ENCODE data around the gene ADK.

DNA sequence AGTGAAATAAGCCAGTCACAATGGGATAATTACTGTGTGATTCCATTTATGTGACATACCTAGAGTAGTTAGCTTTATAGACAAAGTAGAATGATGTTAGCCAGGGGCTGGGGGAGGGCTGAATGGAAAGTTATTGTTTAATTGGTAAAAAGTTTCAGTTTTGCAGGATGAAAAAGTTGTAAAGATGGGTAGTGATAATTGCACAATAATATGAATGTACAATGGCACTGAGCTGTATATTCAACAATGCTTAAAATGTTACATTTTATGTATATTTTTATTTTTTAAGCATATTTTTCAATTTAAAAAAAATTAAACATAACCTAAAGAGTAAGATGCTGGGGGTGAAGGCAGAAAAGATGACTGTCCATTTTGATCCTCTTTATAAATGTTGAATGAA, 459.3 kb downstream of the ADK start:
- TF ChIP-seq, protein P1, sequence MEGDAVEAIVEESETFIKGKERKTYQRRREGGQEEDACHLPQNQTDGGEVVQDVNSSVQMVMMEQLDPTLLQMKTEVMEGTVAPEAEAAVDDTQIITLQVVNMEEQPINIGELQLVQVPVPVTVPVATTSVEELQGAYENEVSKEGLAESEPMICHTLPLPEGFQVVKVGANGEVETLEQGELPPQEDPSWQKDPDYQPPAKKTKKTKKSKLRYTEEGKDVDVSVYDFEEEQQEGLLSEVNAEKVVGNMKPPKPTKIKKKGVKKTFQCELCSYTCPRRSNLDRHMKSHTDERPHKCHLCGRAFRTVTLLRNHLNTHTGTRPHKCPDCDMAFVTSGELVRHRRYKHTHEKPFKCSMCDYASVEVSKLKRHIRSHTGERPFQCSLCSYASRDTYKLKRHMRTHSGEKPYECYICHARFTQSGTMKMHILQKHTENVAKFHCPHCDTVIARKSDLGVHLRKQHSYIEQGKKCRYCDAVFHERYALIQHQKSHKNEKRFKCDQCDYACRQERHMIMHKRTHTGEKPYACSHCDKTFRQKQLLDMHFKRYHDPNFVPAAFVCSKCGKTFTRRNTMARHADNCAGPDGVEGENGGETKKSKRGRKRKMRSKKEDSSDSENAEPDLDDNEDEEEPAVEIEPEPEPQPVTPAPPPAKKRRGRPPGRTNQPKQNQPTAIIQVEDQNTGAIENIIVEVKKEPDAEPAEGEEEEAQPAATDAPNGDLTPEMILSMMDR (IDR thresholded peaks at IDR 0.05; ENCODE audit: extremely low read depth in 1 of 2, insufficient read depth in 1 of 2, low read depth in 1 of 2, low read length in 2 of 2) = no peak
- TF ChIP-seq POLR2A (IDR thresholded peaks at IDR 0.05; ENCODE audit: low read depth, low read length) (no peak), JUN (IDR thresholded peaks at IDR 0.05; ENCODE audit: borderline replicate concordance, insufficient read depth, insufficient read length, low read depth) (no peak), EZH2 (IDR thresholded peaks at IDR 0.05; ENCODE audit: borderline replicate concordance, low read depth, low read length, severe bottlenecking) (no peak), POLR2AphosphoS5 (IDR thresholded peaks at IDR 0.05; ENCODE audit: insufficient read depth, low read depth, low read length) (no peak)

All from endothelial cell of umbilical vein (primary cell).